ENCODE data around the gene PNKP.

The PNKP gene

GRCh38 chr19:49908480-49909420 is 41.4 kb upstream of the PNKP start:
- Histone ChIP-seq H3K4me2 (ENCODE audit: low read depth, low read length, poor library complexity, severe bottlenecking) (no peak overlapping the region), H3K27me3 (ENCODE audit: insufficient read depth, low read length, poor library complexity, severe bottlenecking) (no peaks in the 10 kb centered on the region), H3K9me2 (replicated peaks; ENCODE audit: low read depth, low read length) (no peaks in the 10 kb centered on the region), H3F3A (ENCODE audit: low read depth) (no peaks in the 10 kb centered on the region), H3K9ac (ENCODE audit: low read depth, low read length, poor library complexity, severe bottlenecking) (no peak overlapping the region), H3K36me3 (ENCODE audit: insufficient read depth, low read length) (peaks cover 71% of the 10 kb centered on the region; the same call in 1 of the 2 replicates), H4K20me1 (ENCODE audit: insufficient read depth, low read length, poor library complexity, severe bottlenecking) (peaks cover 69% of the 10 kb centered on the region), H3K4me3 (ENCODE audit: low read length, poor library complexity, severe bottlenecking) (no peak overlapping the region), H2AFZ (ENCODE audit: low read length) (no peak overlapping the region), H3K9me3 (ENCODE audit: insufficient read depth, low read depth, low read length) (no peaks in the 10 kb centered on the region), H3K4me1 (ENCODE audit: insufficient read depth, low read length, poor library complexity, severe bottlenecking) (peaks cover 11% of the 10 kb centered on the region), H3K79me2 (ENCODE audit: insufficient read depth, low read length) (peaks cover 59% of the 10 kb centered on the region)
- TF ChIP-seq CTCF (conservative IDR thresholded peaks at IDR 0.05; ENCODE audit: low read length) (no peak), EZH2phosphoT487 (IDR thresholded peaks at IDR 0.05; ENCODE audit: borderline replicate concordance) (no peak)

- Histone ChIP-seq H3K79me2 (ENCODE audit: insufficient read depth, low read length) (peaks cover 51% of the 10 kb centered on the region; the same call in 1 of the 2 replicates), H3K9ac (ENCODE audit: low read depth, low read length, poor library complexity, severe bottlenecking) (no peak overlapping the region)
Measured at GRCh38 chr19:49907745-49908446, 40.5 kb upstream of the PNKP start.

More at GRCh38 chr19:49907745-49908446, 40.5 kb upstream of the PNKP start:
- Histone ChIP-seq H4K20me1 (ENCODE audit: insufficient read depth, low read length, poor library complexity, severe bottlenecking) (peaks cover 60% of the 10 kb centered on the region), H3K36me3 (ENCODE audit: insufficient read depth, low read length) (peaks cover 63% of the 10 kb centered on the region; the same call in 1 of the 2 replicates), H3K4me1 (ENCODE audit: insufficient read depth, low read length, poor library complexity, severe bottlenecking) (peaks cover 11% of the 10 kb centered on the region), H3K4me3 (ENCODE audit: low read length, poor library complexity, severe bottlenecking) (no peak overlapping the region), H2AFZ (ENCODE audit: low read length) (no peak overlapping the region), H3K27me3 (ENCODE audit: insufficient read depth, low read length, poor library complexity, severe bottlenecking) (no peaks in the 10 kb centered on the region), H3F3A (ENCODE audit: low read depth) (no peaks in the 10 kb centered on the region), H3K9me2 (replicated peaks; ENCODE audit: low read depth, low read length) (no peaks in the 10 kb centered on the region), H3K4me2 (ENCODE audit: low read depth, low read length, poor library complexity, severe bottlenecking) (no peak overlapping the region), H3K9me3 (ENCODE audit: insufficient read depth, low read depth, low read length) (no peaks in the 10 kb centered on the region)
- TF ChIP-seq EZH2phosphoT487 (IDR thresholded peaks at IDR 0.05; ENCODE audit: borderline replicate concordance), result no peak
- no peak for TF ChIP-seq CTCF (conservative IDR thresholded peaks at IDR 0.05; ENCODE audit: low read length)
